H9 (cell line): ENCODE measurements around the gene TPP2. TPM values are rescaled to one million over a fixed set of nuclear protein-coding genes. Genes with fewer than 3 reads are reported as not detected.

Source experiments
- DNase-seq: peaks from one replicate; pipeline ENCODE4 v3.0.0-alpha.2; 2017
- H2AFZ ChIP-seq: one replicate; pipeline ENCODE4 v1.6.1; 2013; ENCODE audit warnings: mild to moderate bottlenecking, low read length, control low read depth, moderate library complexity
- H2AK5ac ChIP-seq: 2 replicates; pipeline ENCODE4 v1.6.1; 2013; ENCODE audit warnings: low read length, control low read depth, mixed read lengths; ENCODE audit not compliant: insufficient read length
- H2BK120ac ChIP-seq: one replicate; pipeline ENCODE4 v1.6.1; 2013; ENCODE audit warnings: low read depth, mild to moderate bottlenecking, low read length, control low read depth, inconsistent platforms; ENCODE audit not compliant: poor library complexity, severe bottlenecking
- H2BK12ac ChIP-seq: 2 replicates; pipeline ENCODE4 v1.6.1; 2013; ENCODE audit warnings: low read length, control low read depth, mixed read lengths, low read depth; ENCODE audit not compliant: insufficient read length
- H2BK15ac ChIP-seq: 2 replicates; pipeline ENCODE4 v1.6.1; 2013; ENCODE audit warnings: low read depth, low read length, control low read depth
- H2BK20ac ChIP-seq: one replicate; pipeline ENCODE4 v1.6.1; 2013; ENCODE audit warnings: low read depth, mild to moderate bottlenecking, low read length, control low read depth, inconsistent platforms; ENCODE audit not compliant: poor library complexity, severe bottlenecking
- H2BK5ac ChIP-seq: 2 replicates; pipeline ENCODE4 v1.6.1; 2013; ENCODE audit warnings: low read length, control low read depth, mixed read lengths; ENCODE audit not compliant: insufficient read length
- H3K14ac ChIP-seq: 2 replicates; pipeline ENCODE4 v1.6.1; 2013; ENCODE audit warnings: low read length, control low read depth; ENCODE audit not compliant: insufficient read depth
- H3K18ac ChIP-seq: 2 replicates; pipeline ENCODE4 v1.6.1; 2013; ENCODE audit warnings: low read depth, mild to moderate bottlenecking, mixed read lengths, low read length, control low read depth; ENCODE audit not compliant: insufficient read length
- H3K23ac ChIP-seq: 2 replicates; pipeline ENCODE4 v1.6.1; 2013; ENCODE audit warnings: low read length, control low read depth, mixed read lengths, low read depth; ENCODE audit not compliant: insufficient read length
- H3K23me2 ChIP-seq: 2 replicates; pipeline ENCODE4 v1.6.1; 2013; ENCODE audit warnings: low read depth, mild to moderate bottlenecking, mixed read lengths, low read length, control low read depth; ENCODE audit not compliant: insufficient read length, poor library complexity, severe bottlenecking
- H3K27ac ChIP-seq: 2 replicates; pipeline ENCODE4 v1.5.1; 2013; ENCODE audit warnings: low read length, control low read depth, mixed read lengths, low read depth; ENCODE audit not compliant: insufficient read length
- H3K27me3 ChIP-seq: 2 replicates; pipeline ENCODE4 v1.6.1; 2013; ENCODE audit warnings: low read length, control low read depth, inconsistent platforms; ENCODE audit not compliant: insufficient read depth
- H3K4ac ChIP-seq: 2 replicates; pipeline ENCODE4 v1.6.1; 2013; ENCODE audit warnings: low read depth, mild to moderate bottlenecking, control low read depth, inconsistent platforms, low read length, moderate library complexity
- H3K4me1 ChIP-seq: 2 replicates; pipeline ENCODE4 v1.6.1; 2013; ENCODE audit warnings: low read length, control low read depth, inconsistent platforms; ENCODE audit not compliant: insufficient read depth
- H3K4me2 ChIP-seq: 2 replicates; pipeline ENCODE4 v1.6.1; 2013; ENCODE audit warnings: low read length, control low read depth, mixed read lengths; ENCODE audit not compliant: insufficient read length, insufficient read depth
- H3K56ac ChIP-seq: 2 replicates; pipeline ENCODE4 v1.6.1; 2013; ENCODE audit warnings: low read depth, mild to moderate bottlenecking, mixed read lengths, low read length, control low read depth; ENCODE audit not compliant: insufficient read length
- H3K79me1 ChIP-seq: 2 replicates; pipeline ENCODE4 v1.6.1; 2013; ENCODE audit warnings: low read depth, mild to moderate bottlenecking, moderate library complexity, low read length, control low read depth, inconsistent platforms; ENCODE audit not compliant: insufficient read depth, poor library complexity, severe bottlenecking
- H3K79me2 ChIP-seq: 2 replicates; pipeline ENCODE4 v1.6.1; 2013; ENCODE audit warnings: low read length, control low read depth, inconsistent platforms; ENCODE audit not compliant: insufficient read depth
- H3K9ac ChIP-seq: 2 replicates; pipeline ENCODE4 v1.6.1; 2013; ENCODE audit warnings: low read length, control low read depth, mixed read lengths; ENCODE audit not compliant: insufficient read length; ENCODE audit errors: extremely low read depth
- H3K9me3 ChIP-seq: one replicate; pipeline ENCODE4 v1.6.1; 2013; ENCODE audit warnings: low read depth, low read length, inconsistent platforms; ENCODE audit not compliant: control insufficient read depth
- H3T11ph ChIP-seq: one replicate; pipeline ENCODE4 v1.6.1; 2013; ENCODE audit warnings: mild to moderate bottlenecking, low read length, control low read depth, inconsistent platforms
- H4K20me1 ChIP-seq: one replicate; pipeline ENCODE4 v1.6.1; 2013; ENCODE audit not compliant: control insufficient read depth, insufficient read length, insufficient read depth
- H4K5ac ChIP-seq: 2 replicates; pipeline ENCODE4 v1.6.1; 2013; ENCODE audit warnings: low read depth, mild to moderate bottlenecking, mixed read lengths, low read length, control low read depth; ENCODE audit not compliant: insufficient read length
- H4K8ac ChIP-seq: replicated peaks from 2 replicates; pipeline ENCODE4 v1.6.1; 2013; ENCODE audit warnings: low read length, control low read depth, mixed read lengths, low read depth; ENCODE audit not compliant: insufficient read length
- H4K91ac ChIP-seq: 2 replicates; pipeline ENCODE4 v1.6.1; 2013; ENCODE audit warnings: low read depth, mild to moderate bottlenecking, moderate library complexity, mixed read lengths, low read length, control low read depth; ENCODE audit not compliant: insufficient read length
- H3K27ac Mint-ChIP-seq, 3 experiments: 2 replicates in 2 of 3; 3 replicates in 1 of 3; pipeline ENCODE4 v1.8.0; 2020 to 2021; ENCODE audit warnings: mixed read lengths in 3 of 3, mild to moderate bottlenecking in 1 of 3, moderate library complexity in 1 of 3
- H3K27me3 Mint-ChIP-seq: 2 replicates; pipeline ENCODE4 v1.8.0; 2021; ENCODE audit warnings: low read depth, mild to moderate bottlenecking, moderate library complexity, mixed read lengths
- H3K36me3 Mint-ChIP-seq, 3 experiments: 2 replicates in 2 of 3; 3 replicates in 1 of 3; pipeline ENCODE4 v1.8.0; 2020 to 2021; ENCODE audit warnings: low read depth in 3 of 3, mixed read lengths in 3 of 3; ENCODE audit not compliant: insufficient read depth in 1 of 3
- H3K4me1 Mint-ChIP-seq, 2 experiments: 2 replicates each; pipeline ENCODE4 v1.8.0; 2020; ENCODE audit warnings: mixed read lengths in 2 of 2
- H3K4me3 Mint-ChIP-seq, 2 experiments: 2 replicates in 1 of 2; 3 replicates in 1 of 2; pipeline ENCODE4 v1.8.0; 2020 to 2021; ENCODE audit warnings: mild to moderate bottlenecking in 2 of 2, mixed read lengths in 2 of 2, moderate library complexity in 1 of 2
- H3K9me3 Mint-ChIP-seq, 2 experiments: 2 replicates in 1 of 2; 3 replicates in 1 of 2; pipeline ENCODE4 v1.8.0; 2020; ENCODE audit warnings: mild to moderate bottlenecking in 2 of 2, mixed read lengths in 2 of 2, moderate library complexity in 1 of 2
- WGBS: extraction: QIAGEN DNeasy Blood & Tissue Kit; methylation state at CpG from one replicate; pipeline ENCODE4 v1.1.7; 2013; ENCODE audit warnings: missing lambda C conversion rate, low lambda C conversion rate, mixed read lengths; ENCODE audit not compliant: insufficient read length; ENCODE audit errors: extremely low coverage; 5-methylcytosine and 5-hydroxymethylcytosine counted together
- total RNA-seq: library from RNA; stranded (reverse); gene quantifications from 2 replicates; pipeline ENCODE4 v1.2.1, GENCODE V29; 2021
- TF ChIP-seq, protein P1 (sequence below): fragments of 200-600 bp; sonication (generic); conservative IDR thresholded peaks from 3 replicates; pipeline ENCODE4 v1.8.0; 2021; ENCODE audit warnings: antibody characterized with exemption, mild to moderate bottlenecking

The TPP2 gene
- total RNA-seq, 1 experiment from 2014 or later: 63.5 TPM

DNA sequence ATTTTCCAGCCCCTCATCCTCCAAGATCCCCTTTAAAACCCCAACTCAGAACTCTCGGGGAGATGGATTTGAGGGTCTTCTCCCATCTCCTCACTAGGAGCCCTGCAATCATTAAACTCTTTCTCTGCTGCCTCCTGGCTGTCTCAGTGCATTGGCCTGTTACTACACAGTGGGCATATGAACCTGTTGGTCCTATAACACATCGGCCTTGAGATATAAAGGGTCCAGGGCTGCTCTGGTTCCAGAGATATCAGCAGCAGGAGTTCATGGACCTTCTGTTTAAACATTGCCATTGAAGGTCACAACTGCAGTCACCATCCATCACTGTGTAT lies 101.8 kb downstream of the TPP2 start:
- Histone ChIP-seq H3K23ac (no peak overlapping the region), H4K8ac (no peak overlapping the region), H2BK20ac (no peak overlapping the region), H3K79me1 (no peaks in the 10 kb centered on the region), H2AK5ac (no peak overlapping the region), H2AFZ (no peak overlapping the region), H2BK12ac (no peak overlapping the region), H3K23me2 (no peaks in the 10 kb centered on the region), H2BK120ac (no peak overlapping the region), H3K14ac (no peak overlapping the region), H3K27me3 (no peaks in the 10 kb centered on the region), H3K4ac (no peak overlapping the region), H3K4me2 (no peak overlapping the region), H4K5ac (no peak overlapping the region), H3K79me2 (no peaks in the 10 kb centered on the region), H4K91ac (no peak overlapping the region), H3K4me1 (peaks cover 2% of the 10 kb centered on the region; the same call in 1 of the 2 replicates), H2BK15ac (no peak overlapping the region), H3K27ac (no peak overlapping the region), H3T11ph (no peak overlapping the region), H3K56ac (no peak overlapping the region), H4K20me1 (no peaks in the 10 kb centered on the region), H2BK5ac (no peak overlapping the region), H3K9ac (no peak overlapping the region), H3K9me3 (no peaks in the 10 kb centered on the region), H3K18ac (no peak overlapping the region)
- Mint-ChIP-seq H3K27ac (peak overlapping the region in 1 of 3 experiments; percentile 10; a peak in 1 of 7 replicates), H3K36me3 (peaks cover 0 to 4% (median 3%) of the 10 kb centered on the region in 3 experiments; a peak in 2 of 7 replicates), H3K27me3 (peaks cover 2% of the 10 kb centered on the region; the same call in 1 of the 2 replicates), H3K4me1 (peaks cover 4 to 15% of the 10 kb centered on the region in 2 experiments; a peak in 2 of 4 replicates), H3K4me3 (no peak overlapping the region), H3K9me3 (peaks cover 4 to 6% of the 10 kb centered on the region in 2 experiments)
- TF ChIP-seq, protein P1, sequence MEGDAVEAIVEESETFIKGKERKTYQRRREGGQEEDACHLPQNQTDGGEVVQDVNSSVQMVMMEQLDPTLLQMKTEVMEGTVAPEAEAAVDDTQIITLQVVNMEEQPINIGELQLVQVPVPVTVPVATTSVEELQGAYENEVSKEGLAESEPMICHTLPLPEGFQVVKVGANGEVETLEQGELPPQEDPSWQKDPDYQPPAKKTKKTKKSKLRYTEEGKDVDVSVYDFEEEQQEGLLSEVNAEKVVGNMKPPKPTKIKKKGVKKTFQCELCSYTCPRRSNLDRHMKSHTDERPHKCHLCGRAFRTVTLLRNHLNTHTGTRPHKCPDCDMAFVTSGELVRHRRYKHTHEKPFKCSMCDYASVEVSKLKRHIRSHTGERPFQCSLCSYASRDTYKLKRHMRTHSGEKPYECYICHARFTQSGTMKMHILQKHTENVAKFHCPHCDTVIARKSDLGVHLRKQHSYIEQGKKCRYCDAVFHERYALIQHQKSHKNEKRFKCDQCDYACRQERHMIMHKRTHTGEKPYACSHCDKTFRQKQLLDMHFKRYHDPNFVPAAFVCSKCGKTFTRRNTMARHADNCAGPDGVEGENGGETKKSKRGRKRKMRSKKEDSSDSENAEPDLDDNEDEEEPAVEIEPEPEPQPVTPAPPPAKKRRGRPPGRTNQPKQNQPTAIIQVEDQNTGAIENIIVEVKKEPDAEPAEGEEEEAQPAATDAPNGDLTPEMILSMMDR: no peak
- WGBS: no CpG with 5 or more reads among the region's 2 CpGs
- DNase-seq: no peak
